T follicular helper cell (primary cell): ENCODE results near the gene DNAI2.

ENCODE experiments used
- DNase-seq: peaks from one replicate; pipeline ENCODE4 v3.0.0-alpha.2; 2020; ENCODE audit warnings: low read depth

Gene DNAI2

GRCh38 chr17:74305865-74306654 lies 32.0 kb downstream of the DNAI2 start:
- no peak for DNase-seq

- DNase-seq, result no peak
These were observed 34.1 kb downstream of the DNAI2 start for GRCh38 chr17:74307984-74308773.

GRCh38 chr17:74309902-74310301 lies 35.9 kb downstream of the DNAI2 start:
- DNase-seq, result no peak

- DNase-seq, result no peak
These were observed 40.8 kb downstream of the DNAI2 start for GRCh38 chr17:74314877-74315276.

- no peak for DNase-seq
These were observed 42.2 kb downstream of the DNAI2 start for GRCh38 chr17:74316220-74316619.

- DNase-seq, result no peak
These were observed 43.0 kb downstream of the DNAI2 start for GRCh38 chr17:74317071-74317470.

- no peak for DNase-seq
These were observed 44.4 kb downstream of the DNAI2 start for GRCh38 chr17:74318391-74318790.

GRCh38 chr17:74324521-74324920 lies 50.5 kb downstream of the DNAI2 start:
- no peak for DNase-seq

- DNase-seq, result no peak
These were observed 51.3 kb downstream of the DNAI2 start for GRCh38 chr17:74325376-74325742.

- peak; percentile 34 for DNase-seq
These were observed 51.8 kb downstream of the DNAI2 start, which contains the start of gene KIF19 for GRCh38 chr17:74325743-74326379. Gene KIF19 (plus strand): TSS chr17:74326226. CDS start chr17:74326350, 124 bp downstream.

- DNase-seq, result no peak
These were observed 52.5 kb downstream of the DNAI2 start for GRCh38 chr17:74326506-74326905.

- no peak for DNase-seq
These were observed 54.5 kb downstream of the DNAI2 start for GRCh38 chr17:74328487-74328886.

- no peak for DNase-seq
These were observed 55.3 kb downstream of the DNAI2 start for GRCh38 chr17:74329378-74329777.

- no peak for DNase-seq
These were observed 56.4 kb downstream of the DNAI2 start for GRCh38 chr17:74330446-74330845.

GRCh38 chr17:74332017-74332650 lies 58.1 kb downstream of the DNAI2 start:
- no peak for DNase-seq

- no peak for DNase-seq
These were observed 58.8 kb downstream of the DNAI2 start for GRCh38 chr17:74332763-74333283.

GRCh38 chr17:74334393-74335039 lies 60.5 kb downstream of the DNAI2 start:
- DNase-seq, result no peak

GRCh38 chr17:74335529-74336062 lies 61.6 kb downstream of the DNAI2 start:
- DNase-seq, result no peak

GRCh38 chr17:74336307-74336706 lies 62.3 kb downstream of the DNAI2 start:
- DNase-seq, result no peak

GRCh38 chr17:74337834-74338500 lies 63.9 kb downstream of the DNAI2 start:
- no peak for DNase-seq
